H9 (cell line): Measurements from ENCODE around the gene TNFSF18. TPM values are rescaled to one million over a fixed set of nuclear protein-coding genes. Genes with fewer than 3 reads are reported as not detected.

Source experiments
- DNase-seq: peaks from one replicate; pipeline ENCODE4 v3.0.0-alpha.2; 2017
- H2AFZ ChIP-seq: one replicate; pipeline ENCODE4 v1.6.1; 2013; ENCODE audit warnings: mild to moderate bottlenecking, low read length, control low read depth, moderate library complexity
- H2AK5ac ChIP-seq: 2 replicates; pipeline ENCODE4 v1.6.1; 2013; ENCODE audit warnings: low read length, control low read depth, mixed read lengths; ENCODE audit not compliant: insufficient read length
- H2BK120ac ChIP-seq: one replicate; pipeline ENCODE4 v1.6.1; 2013; ENCODE audit warnings: low read depth, mild to moderate bottlenecking, low read length, control low read depth, inconsistent platforms; ENCODE audit not compliant: poor library complexity, severe bottlenecking
- H2BK12ac ChIP-seq: 2 replicates; pipeline ENCODE4 v1.6.1; 2013; ENCODE audit warnings: low read length, control low read depth, mixed read lengths, low read depth; ENCODE audit not compliant: insufficient read length
- H2BK15ac ChIP-seq: 2 replicates; pipeline ENCODE4 v1.6.1; 2013; ENCODE audit warnings: low read depth, low read length, control low read depth
- H2BK20ac ChIP-seq: one replicate; pipeline ENCODE4 v1.6.1; 2013; ENCODE audit warnings: low read depth, mild to moderate bottlenecking, low read length, control low read depth, inconsistent platforms; ENCODE audit not compliant: poor library complexity, severe bottlenecking
- H2BK5ac ChIP-seq: 2 replicates; pipeline ENCODE4 v1.6.1; 2013; ENCODE audit warnings: low read length, control low read depth, mixed read lengths; ENCODE audit not compliant: insufficient read length
- H3K14ac ChIP-seq: 2 replicates; pipeline ENCODE4 v1.6.1; 2013; ENCODE audit warnings: low read length, control low read depth; ENCODE audit not compliant: insufficient read depth
- H3K18ac ChIP-seq: 2 replicates; pipeline ENCODE4 v1.6.1; 2013; ENCODE audit warnings: low read depth, mild to moderate bottlenecking, mixed read lengths, low read length, control low read depth; ENCODE audit not compliant: insufficient read length
- H3K23ac ChIP-seq: 2 replicates; pipeline ENCODE4 v1.6.1; 2013; ENCODE audit warnings: low read length, control low read depth, mixed read lengths, low read depth; ENCODE audit not compliant: insufficient read length
- H3K23me2 ChIP-seq: 2 replicates; pipeline ENCODE4 v1.6.1; 2013; ENCODE audit warnings: low read depth, mild to moderate bottlenecking, mixed read lengths, low read length, control low read depth; ENCODE audit not compliant: insufficient read length, poor library complexity, severe bottlenecking
- H3K27ac ChIP-seq: 2 replicates; pipeline ENCODE4 v1.5.1; 2013; ENCODE audit warnings: low read length, control low read depth, mixed read lengths, low read depth; ENCODE audit not compliant: insufficient read length
- H3K27me3 ChIP-seq: 2 replicates; pipeline ENCODE4 v1.6.1; 2013; ENCODE audit warnings: low read length, control low read depth, inconsistent platforms; ENCODE audit not compliant: insufficient read depth
- H3K4ac ChIP-seq: 2 replicates; pipeline ENCODE4 v1.6.1; 2013; ENCODE audit warnings: low read depth, mild to moderate bottlenecking, control low read depth, inconsistent platforms, low read length, moderate library complexity
- H3K4me1 ChIP-seq: 2 replicates; pipeline ENCODE4 v1.6.1; 2013; ENCODE audit warnings: low read length, control low read depth, inconsistent platforms; ENCODE audit not compliant: insufficient read depth
- H3K4me2 ChIP-seq: 2 replicates; pipeline ENCODE4 v1.6.1; 2013; ENCODE audit warnings: low read length, control low read depth, mixed read lengths; ENCODE audit not compliant: insufficient read length, insufficient read depth
- H3K56ac ChIP-seq: 2 replicates; pipeline ENCODE4 v1.6.1; 2013; ENCODE audit warnings: low read depth, mild to moderate bottlenecking, mixed read lengths, low read length, control low read depth; ENCODE audit not compliant: insufficient read length
- H3K79me1 ChIP-seq: 2 replicates; pipeline ENCODE4 v1.6.1; 2013; ENCODE audit warnings: low read depth, mild to moderate bottlenecking, moderate library complexity, low read length, control low read depth, inconsistent platforms; ENCODE audit not compliant: insufficient read depth, poor library complexity, severe bottlenecking
- H3K79me2 ChIP-seq: 2 replicates; pipeline ENCODE4 v1.6.1; 2013; ENCODE audit warnings: low read length, control low read depth, inconsistent platforms; ENCODE audit not compliant: insufficient read depth
- H3K9ac ChIP-seq: 2 replicates; pipeline ENCODE4 v1.6.1; 2013; ENCODE audit warnings: low read length, control low read depth, mixed read lengths; ENCODE audit not compliant: insufficient read length; ENCODE audit errors: extremely low read depth
- H3K9me3 ChIP-seq: one replicate; pipeline ENCODE4 v1.6.1; 2013; ENCODE audit warnings: low read depth, low read length, inconsistent platforms; ENCODE audit not compliant: control insufficient read depth
- H3T11ph ChIP-seq: one replicate; pipeline ENCODE4 v1.6.1; 2013; ENCODE audit warnings: mild to moderate bottlenecking, low read length, control low read depth, inconsistent platforms
- H4K20me1 ChIP-seq: one replicate; pipeline ENCODE4 v1.6.1; 2013; ENCODE audit not compliant: control insufficient read depth, insufficient read length, insufficient read depth
- H4K5ac ChIP-seq: 2 replicates; pipeline ENCODE4 v1.6.1; 2013; ENCODE audit warnings: low read depth, mild to moderate bottlenecking, mixed read lengths, low read length, control low read depth; ENCODE audit not compliant: insufficient read length
- H4K8ac ChIP-seq: replicated peaks from 2 replicates; pipeline ENCODE4 v1.6.1; 2013; ENCODE audit warnings: low read length, control low read depth, mixed read lengths, low read depth; ENCODE audit not compliant: insufficient read length
- H4K91ac ChIP-seq: 2 replicates; pipeline ENCODE4 v1.6.1; 2013; ENCODE audit warnings: low read depth, mild to moderate bottlenecking, moderate library complexity, mixed read lengths, low read length, control low read depth; ENCODE audit not compliant: insufficient read length
- H3K27ac Mint-ChIP-seq, 3 experiments: 2 replicates in 2 of 3; 3 replicates in 1 of 3; pipeline ENCODE4 v1.8.0; 2020 to 2021; ENCODE audit warnings: mixed read lengths in 3 of 3, mild to moderate bottlenecking in 1 of 3, moderate library complexity in 1 of 3
- H3K27me3 Mint-ChIP-seq: 2 replicates; pipeline ENCODE4 v1.8.0; 2021; ENCODE audit warnings: low read depth, mild to moderate bottlenecking, moderate library complexity, mixed read lengths
- H3K36me3 Mint-ChIP-seq, 3 experiments: 2 replicates in 2 of 3; 3 replicates in 1 of 3; pipeline ENCODE4 v1.8.0; 2020 to 2021; ENCODE audit warnings: low read depth in 3 of 3, mixed read lengths in 3 of 3; ENCODE audit not compliant: insufficient read depth in 1 of 3
- H3K4me1 Mint-ChIP-seq, 2 experiments: 2 replicates each; pipeline ENCODE4 v1.8.0; 2020; ENCODE audit warnings: mixed read lengths in 2 of 2
- H3K4me3 Mint-ChIP-seq, 2 experiments: 2 replicates in 1 of 2; 3 replicates in 1 of 2; pipeline ENCODE4 v1.8.0; 2020 to 2021; ENCODE audit warnings: mild to moderate bottlenecking in 2 of 2, mixed read lengths in 2 of 2, moderate library complexity in 1 of 2
- H3K9me3 Mint-ChIP-seq, 2 experiments: 2 replicates in 1 of 2; 3 replicates in 1 of 2; pipeline ENCODE4 v1.8.0; 2020; ENCODE audit warnings: mild to moderate bottlenecking in 2 of 2, mixed read lengths in 2 of 2, moderate library complexity in 1 of 2
- CTCF ChIP-seq: fragments of 200-600 bp; sonication (generic); conservative IDR thresholded peaks from 3 replicates; pipeline ENCODE4 v1.8.0; 2021; ENCODE audit warnings: antibody characterized with exemption, mild to moderate bottlenecking
- WGBS: extraction: QIAGEN DNeasy Blood & Tissue Kit; methylation state at CpG from one replicate; pipeline ENCODE4 v1.1.7; 2013; ENCODE audit warnings: missing lambda C conversion rate, low lambda C conversion rate, mixed read lengths; ENCODE audit not compliant: insufficient read length; ENCODE audit errors: extremely low coverage; 5-methylcytosine and 5-hydroxymethylcytosine counted together
- total RNA-seq: library from RNA; stranded (reverse); gene quantifications from 2 replicates; pipeline ENCODE4 v1.2.1, GENCODE V29; 2021

The TNFSF18 gene
- total RNA-seq, 1 experiment from 2014 or later: not detected

GRCh38 chr1:173016419-173016818 is 34.3 kb downstream of the TNFSF18 start:
- no peak overlapping the region for H3T11ph ChIP-seq
- DNase-seq: no peak
- H3K27ac ChIP-seq: no peak overlapping the region
- H3K4ac ChIP-seq: no peak overlapping the region
- H4K8ac ChIP-seq: no peak overlapping the region
- H3K23ac ChIP-seq: no peak overlapping the region
- Mint-ChIP-seq H3K9me3 (peaks cover 3% of the 10 kb centered on the region in 2 experiments; a peak in 2 of 5 replicates), H3K27ac (no peak overlapping the region), H3K4me3 (no peak overlapping the region), H3K36me3 (no peaks in the 10 kb centered on the region), H3K4me1 (no peaks in the 10 kb centered on the region), H3K27me3 (peaks cover 2% of the 10 kb centered on the region; the same call in 1 of the 2 replicates)
- no peak overlapping the region for H2AFZ ChIP-seq
- TF ChIP-seq CTCF: no peak
- WGBS: no CpG with 5 or more reads among the region's 1 CpG
- no peak overlapping the region for H2BK12ac ChIP-seq
- no peak overlapping the region for H2BK15ac ChIP-seq
- H3K23me2 ChIP-seq: no peaks in the 10 kb centered on the region
- no peak overlapping the region for H3K18ac ChIP-seq
- no peak overlapping the region for H3K14ac ChIP-seq
- no peak overlapping the region for H2BK5ac ChIP-seq
- no peak overlapping the region for H4K91ac ChIP-seq
- no peak overlapping the region for H2BK120ac ChIP-seq
- no peak overlapping the region for H3K4me2 ChIP-seq
- H3K79me1 ChIP-seq: no peaks in the 10 kb centered on the region
- no peak overlapping the region for H2AK5ac ChIP-seq
- no peaks in the 10 kb centered on the region for H3K79me2 ChIP-seq
- no peaks in the 10 kb centered on the region for H4K20me1 ChIP-seq
- H2BK20ac ChIP-seq: no peak overlapping the region
- H3K9ac ChIP-seq: no peak overlapping the region
- H3K4me1 ChIP-seq: no peaks in the 10 kb centered on the region
- no peaks in the 10 kb centered on the region for H3K27me3 ChIP-seq
- H3K56ac ChIP-seq: no peak overlapping the region
- H3K9me3 ChIP-seq: no peaks in the 10 kb centered on the region
- no peak overlapping the region for H4K5ac ChIP-seq
